ENCODE data around the gene PHIP. TPM values are rescaled to one million over a fixed set of nuclear protein-coding genes. Genes with fewer than 3 reads are reported as not detected.

The PHIP gene
- total RNA-seq, 2 donors from 2014 or later: 20.8 to 22.8 TPM

DNA sequence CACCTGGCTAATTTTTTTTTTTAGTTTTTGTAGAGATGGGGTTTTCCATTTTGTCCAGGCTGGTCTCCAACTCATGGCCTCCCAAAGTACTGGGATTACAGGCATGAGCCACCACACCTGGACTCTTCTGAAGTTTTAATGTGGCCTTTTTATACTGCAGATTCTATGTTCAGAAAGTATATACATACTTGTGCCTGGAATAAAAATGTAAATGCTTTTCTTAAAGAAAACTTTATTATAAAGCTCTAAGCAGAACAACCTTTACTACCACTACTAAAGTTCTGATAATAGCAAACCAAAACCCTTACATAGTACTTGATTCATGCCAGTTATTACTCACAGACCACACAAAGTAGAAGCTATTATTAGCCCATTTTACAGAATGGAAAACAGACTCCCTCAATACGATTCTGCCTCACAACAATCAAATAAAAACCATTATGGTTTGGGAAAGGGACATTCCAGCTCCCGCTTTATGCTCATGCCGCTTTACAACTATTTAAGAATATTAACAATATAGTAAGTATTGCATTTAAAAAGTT is 5.3 kb downstream of the PHIP start:
- WGBS, 2 donors: 92% methylated on average over 3 of the region's 3 CpGs
- TF ChIP-seq, protein P1, sequence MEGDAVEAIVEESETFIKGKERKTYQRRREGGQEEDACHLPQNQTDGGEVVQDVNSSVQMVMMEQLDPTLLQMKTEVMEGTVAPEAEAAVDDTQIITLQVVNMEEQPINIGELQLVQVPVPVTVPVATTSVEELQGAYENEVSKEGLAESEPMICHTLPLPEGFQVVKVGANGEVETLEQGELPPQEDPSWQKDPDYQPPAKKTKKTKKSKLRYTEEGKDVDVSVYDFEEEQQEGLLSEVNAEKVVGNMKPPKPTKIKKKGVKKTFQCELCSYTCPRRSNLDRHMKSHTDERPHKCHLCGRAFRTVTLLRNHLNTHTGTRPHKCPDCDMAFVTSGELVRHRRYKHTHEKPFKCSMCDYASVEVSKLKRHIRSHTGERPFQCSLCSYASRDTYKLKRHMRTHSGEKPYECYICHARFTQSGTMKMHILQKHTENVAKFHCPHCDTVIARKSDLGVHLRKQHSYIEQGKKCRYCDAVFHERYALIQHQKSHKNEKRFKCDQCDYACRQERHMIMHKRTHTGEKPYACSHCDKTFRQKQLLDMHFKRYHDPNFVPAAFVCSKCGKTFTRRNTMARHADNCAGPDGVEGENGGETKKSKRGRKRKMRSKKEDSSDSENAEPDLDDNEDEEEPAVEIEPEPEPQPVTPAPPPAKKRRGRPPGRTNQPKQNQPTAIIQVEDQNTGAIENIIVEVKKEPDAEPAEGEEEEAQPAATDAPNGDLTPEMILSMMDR (IDR thresholded peaks at IDR 0.05): no peak
- TF ChIP-seq POLR2A (IDR thresholded peaks at IDR 0.05): no peak
- Histone ChIP-seq H3K4me3 (no peak overlapping the region), H3K27ac (no peak overlapping the region), H3K36me3 (replicated peaks in 1 of 2; ENCODE audit: insufficient read depth in 1 of 2, low read depth in 2 of 2) (no peaks in the 10 kb centered on the region), H3K4me1 (peaks cover 17% of the 10 kb centered on the region), H3K9me3 (no peaks in the 10 kb centered on the region), H3K27me3 (no peaks in the 10 kb centered on the region)
- intact Hi-C loops (cut with DNase I): no loop called here
- no peak for ATAC-seq
- no peak for DNase-seq

DNA sequence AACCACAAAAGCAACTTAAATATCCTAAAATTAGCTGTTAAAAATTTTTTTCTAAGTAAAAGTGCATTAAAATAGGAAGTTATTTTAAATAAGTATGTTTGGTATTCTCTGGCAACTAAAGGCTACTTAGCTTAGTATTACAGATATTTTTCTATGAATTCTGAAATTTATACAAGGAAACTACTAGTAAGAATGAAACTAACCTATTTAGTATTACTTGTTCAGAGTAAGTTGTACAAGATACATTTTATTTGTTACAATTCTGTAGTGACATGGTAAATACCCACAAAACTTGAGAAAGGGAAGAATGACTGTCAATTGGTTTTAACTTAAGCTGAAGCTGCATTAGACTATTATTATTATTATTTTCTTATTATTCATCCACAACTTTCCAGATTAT is 6.5 kb downstream of the PHIP start:
- Histone ChIP-seq H3K27ac (no peak overlapping the region), H3K4me3 (no peak overlapping the region), H3K9me3 (no peaks in the 10 kb centered on the region), H3K4me1 (peaks cover 17% of the 10 kb centered on the region), H3K36me3 (replicated peaks in 1 of 2; ENCODE audit: insufficient read depth in 1 of 2, low read depth in 2 of 2) (no peaks in the 10 kb centered on the region), H3K27me3 (no peaks in the 10 kb centered on the region)
- ATAC-seq (no peak), DNase-seq (no peak)
- intact Hi-C loops (cut with DNase I): no loop called here
- TF ChIP-seq, protein P1 (IDR thresholded peaks at IDR 0.05): no peak
- no peak for TF ChIP-seq POLR2A (IDR thresholded peaks at IDR 0.05)

DNA sequence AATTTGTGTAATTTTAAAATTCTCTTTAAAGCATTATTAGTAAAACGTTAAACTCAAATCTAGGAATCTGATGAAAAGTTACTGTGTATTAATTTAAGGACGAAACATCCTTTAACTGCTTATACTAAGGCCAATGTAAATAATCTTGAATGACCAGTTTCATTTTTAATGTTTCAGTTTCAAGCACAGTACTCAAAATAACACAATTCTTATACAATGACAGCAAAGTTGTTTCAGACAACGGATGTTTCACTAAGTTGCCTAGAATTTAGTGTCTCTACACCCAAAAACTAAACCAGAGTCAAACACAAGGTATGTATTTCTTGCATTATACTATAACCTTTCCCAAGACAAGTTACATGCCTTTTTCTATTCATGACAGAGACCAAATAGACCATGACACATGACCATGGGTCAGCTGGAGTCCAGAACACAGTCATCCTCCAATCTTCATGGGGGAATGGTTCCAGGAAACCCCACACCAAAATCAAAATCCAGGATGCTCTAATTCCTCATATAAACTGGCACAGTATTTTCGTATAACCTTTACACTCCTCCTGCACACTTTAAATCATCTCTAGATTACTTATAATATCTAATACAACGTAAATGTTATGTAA is 7.7 kb downstream of the PHIP start:
- ATAC-seq (no peak), DNase-seq (no peak)
- intact Hi-C loops (cut with DNase I): no loop called here
- Histone ChIP-seq H3K4me1 (peaks cover 7% of the 10 kb centered on the region), H3K4me3 (no peak overlapping the region), H3K9me3 (no peaks in the 10 kb centered on the region), H3K27ac (no peak overlapping the region), H3K36me3 (replicated peaks in 1 of 2; ENCODE audit: insufficient read depth in 1 of 2, low read depth in 2 of 2) (no peaks in the 10 kb centered on the region), H3K27me3 (no peaks in the 10 kb centered on the region)
- TF ChIP-seq, protein P1 (IDR thresholded peaks at IDR 0.05): no peak
- no peak for TF ChIP-seq POLR2A (IDR thresholded peaks at IDR 0.05)
- WGBS, 2 donors: 74 to 82% methylated on average over 5 of the region's 5 CpGs

DNA sequence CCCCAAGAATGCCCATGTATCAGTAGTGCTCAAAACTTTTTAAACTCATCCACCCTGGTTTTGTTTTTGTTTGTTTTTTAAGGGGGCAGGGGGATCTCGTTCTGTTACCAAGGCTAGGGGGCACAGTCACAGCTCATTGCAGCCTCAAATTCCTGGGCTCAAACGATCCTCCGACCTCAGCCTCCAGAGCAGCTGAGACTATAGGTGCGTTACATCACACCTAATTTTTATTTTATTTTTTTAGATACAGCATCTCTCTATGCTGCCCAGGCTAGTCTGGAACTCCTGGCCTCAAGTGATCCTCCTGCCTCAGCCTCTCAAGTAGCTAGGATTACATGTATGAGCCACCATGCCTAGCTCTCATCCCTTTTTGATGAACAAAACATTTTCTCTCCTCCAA is 11.2 kb downstream of the PHIP start:
- no peak for DNase-seq
- Histone ChIP-seq H3K27me3 (no peaks in the 10 kb centered on the region), H3K9me3 (no peaks in the 10 kb centered on the region), H3K27ac (no peak overlapping the region), H3K4me3 (no peak overlapping the region), H3K4me1 (peaks cover 11% of the 10 kb centered on the region), H3K36me3 (replicated peaks in 1 of 2; ENCODE audit: insufficient read depth in 1 of 2, low read depth in 2 of 2) (no peaks in the 10 kb centered on the region)
- WGBS, 2 donors: 94 to 98% methylated on average over 4 of the region's 4 CpGs
- no peak for ATAC-seq
- no peak for TF ChIP-seq POLR2A (IDR thresholded peaks at IDR 0.05)
- intact Hi-C loops (cut with DNase I): no loop called here

DNA sequence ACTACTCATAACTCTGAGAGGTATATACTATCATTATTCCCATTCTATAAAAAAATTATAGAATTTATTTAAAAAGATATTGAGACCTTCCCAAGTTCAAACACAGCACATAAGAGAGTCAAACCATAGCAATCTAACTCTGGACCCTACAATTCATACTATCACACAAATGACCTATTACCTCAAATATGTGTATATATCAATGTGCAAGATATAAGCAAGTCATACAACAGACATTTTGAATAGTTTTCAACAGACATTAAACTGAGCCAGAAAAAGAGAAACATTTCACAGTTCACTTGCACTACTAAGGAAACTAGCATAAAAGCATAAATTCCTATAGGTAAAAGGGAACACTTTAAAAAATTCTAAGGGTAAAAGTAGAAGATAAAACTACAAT is 11.7 kb downstream of the PHIP start:
- TF ChIP-seq POLR2A (IDR thresholded peaks at IDR 0.05): no peak
- TF ChIP-seq, protein P1 (IDR thresholded peaks at IDR 0.05): no peak
- DNase-seq (no peak), ATAC-seq (no peak)
- Histone ChIP-seq H3K27ac (no peak overlapping the region), H3K36me3 (replicated peaks in 1 of 2; ENCODE audit: insufficient read depth in 1 of 2, low read depth in 2 of 2) (no peaks in the 10 kb centered on the region), H3K4me1 (peaks cover 12% of the 10 kb centered on the region), H3K27me3 (no peaks in the 10 kb centered on the region), H3K4me3 (no peak overlapping the region), H3K9me3 (no peaks in the 10 kb centered on the region)
- intact Hi-C loops (cut with DNase I): no loop called here

All from body of pancreas (tissue), 4 donors.